ENCODE results near the gene GPX8. TPM values are rescaled to one million over a fixed set of nuclear protein-coding genes. Genes with fewer than 3 reads are reported as not detected.

Gene GPX8
- total and polyA plus RNA-seq, 2 of the 13 experiments (the other 11 are each of a cell fraction or from before 2014, with no cell fraction given) = 0.33 to 0.94 TPM

DNA sequence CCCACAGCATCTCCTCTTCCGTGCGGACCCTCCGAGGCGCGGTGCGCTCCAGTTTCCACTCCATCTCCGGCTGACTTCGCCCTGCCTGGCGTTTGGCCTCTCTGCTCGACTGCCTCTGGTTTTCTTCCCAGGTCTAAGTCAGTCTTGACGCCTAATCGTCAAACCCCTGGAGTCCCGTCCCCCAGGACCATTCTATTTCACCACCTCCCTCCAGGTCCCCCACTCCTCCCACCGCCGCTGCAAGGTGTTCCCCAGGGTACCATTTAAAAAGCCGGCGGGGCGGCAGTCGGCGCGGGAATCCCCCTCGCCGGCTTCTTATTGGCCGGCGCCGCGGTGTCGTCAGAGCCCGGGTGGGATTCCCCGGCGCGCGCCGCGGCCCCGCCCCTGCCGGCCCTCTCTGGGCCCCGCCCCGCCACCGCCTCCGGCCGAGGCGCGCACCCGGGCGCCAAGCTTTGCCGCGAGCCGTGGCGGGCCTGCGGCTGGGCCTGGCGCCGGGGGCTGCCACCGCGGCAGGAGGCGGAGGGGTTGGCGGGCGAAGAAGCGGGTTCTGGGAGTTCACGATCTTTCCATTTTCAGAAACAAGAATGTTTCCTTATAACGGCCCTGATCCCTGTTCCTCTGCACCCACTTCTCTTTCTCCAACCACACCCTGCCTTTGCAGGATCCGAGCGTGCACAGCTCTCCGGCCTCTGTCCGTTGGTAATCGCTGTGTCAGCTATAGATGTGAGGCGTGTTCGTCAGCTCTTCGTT, 13.1 kb downstream of the GPX8 start, which contains the start of gene CDC20B (continued):
- TF ChIP-seq, protein P1, sequence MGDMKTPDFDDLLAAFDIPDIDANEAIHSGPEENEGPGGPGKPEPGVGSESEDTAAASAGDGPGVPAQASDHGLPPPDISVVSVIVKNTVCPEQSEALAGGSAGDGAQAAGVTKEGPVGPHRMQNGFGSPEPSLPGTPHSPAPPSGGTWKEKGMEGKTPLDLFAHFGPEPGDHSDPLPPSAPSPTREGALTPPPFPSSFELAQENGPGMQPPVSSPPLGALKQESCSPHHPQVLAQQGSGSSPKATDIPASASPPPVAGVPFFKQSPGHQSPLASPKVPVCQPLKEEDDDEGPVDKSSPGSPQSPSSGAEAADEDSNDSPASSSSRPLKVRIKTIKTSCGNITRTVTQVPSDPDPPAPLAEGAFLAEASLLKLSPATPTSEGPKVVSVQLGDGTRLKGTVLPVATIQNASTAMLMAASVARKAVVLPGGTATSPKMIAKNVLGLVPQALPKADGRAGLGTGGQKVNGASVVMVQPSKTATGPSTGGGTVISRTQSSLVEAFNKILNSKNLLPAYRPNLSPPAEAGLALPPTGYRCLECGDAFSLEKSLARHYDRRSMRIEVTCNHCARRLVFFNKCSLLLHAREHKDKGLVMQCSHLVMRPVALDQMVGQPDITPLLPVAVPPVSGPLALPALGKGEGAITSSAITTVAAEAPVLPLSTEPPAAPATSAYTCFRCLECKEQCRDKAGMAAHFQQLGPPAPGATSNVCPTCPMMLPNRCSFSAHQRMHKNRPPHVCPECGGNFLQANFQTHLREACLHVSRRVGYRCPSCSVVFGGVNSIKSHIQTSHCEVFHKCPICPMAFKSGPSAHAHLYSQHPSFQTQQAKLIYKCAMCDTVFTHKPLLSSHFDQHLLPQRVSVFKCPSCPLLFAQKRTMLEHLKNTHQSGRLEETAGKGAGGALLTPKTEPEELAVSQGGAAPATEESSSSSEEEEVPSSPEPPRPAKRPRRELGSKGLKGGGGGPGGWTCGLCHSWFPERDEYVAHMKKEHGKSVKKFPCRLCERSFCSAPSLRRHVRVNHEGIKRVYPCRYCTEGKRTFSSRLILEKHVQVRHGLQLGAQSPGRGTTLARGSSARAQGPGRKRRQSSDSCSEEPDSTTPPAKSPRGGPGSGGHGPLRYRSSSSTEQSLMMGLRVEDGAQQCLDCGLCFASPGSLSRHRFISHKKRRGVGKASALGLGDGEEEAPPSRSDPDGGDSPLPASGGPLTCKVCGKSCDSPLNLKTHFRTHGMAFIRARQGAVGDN (CRISPR knock-in tag; IDR thresholded peaks at IDR 0.05) = peak; percentile 63
- TF ChIP-seq ZBTB42 (CRISPR knock-in tag; IDR thresholded peaks at IDR 0.05) (no peak), MAFF (IDR thresholded peaks at IDR 0.05; ENCODE audit: low read depth, low read length) (peak; percentile 71), ZNF577 (CRISPR knock-in tag; IDR thresholded peaks at IDR 0.05; ENCODE audit: borderline replicate concordance, low read depth) (no peak), ESRRA (CRISPR knock-in tag; IDR thresholded peaks at IDR 0.05; ENCODE audit: low read depth) (no peak), STAT5B (CRISPR knock-in tag; IDR thresholded peaks at IDR 0.05) (no peak), NFYB (CRISPR knock-in tag; IDR thresholded peaks at IDR 0.05) (peak; percentile 69), ZKSCAN8 (CRISPR knock-in tag; IDR thresholded peaks at IDR 0.05; ENCODE audit: borderline replicate concordance) (no peak), EHMT2 (IDR thresholded peaks at IDR 0.05; ENCODE audit: borderline replicate concordance, low read depth, low read length) (no peak), HDAC1 (CRISPR knock-in tag; IDR thresholded peaks at IDR 0.05) (0 out of 2 replicates have a peak, but pooled peaks have one; percentile 19), ZNF34 (CRISPR knock-in tag; IDR thresholded peaks at IDR 0.05; ENCODE audit: borderline replicate concordance) (no peak), MEIS2 (CRISPR knock-in tag; IDR thresholded peaks at IDR 0.05) (no peak), ZFYVE20 (CRISPR knock-in tag; IDR thresholded peaks at IDR 0.05; ENCODE audit: borderline replicate concordance, low read depth) (no peak), NFYC (CRISPR knock-in tag; IDR thresholded peaks at IDR 0.05) (peak; percentile 60), SSRP1 (CRISPR knock-in tag; IDR thresholded peaks at IDR 0.05) (no peak), ZNF138 (CRISPR knock-in tag; IDR thresholded peaks at IDR 0.05; ENCODE audit: low read depth) (no peak), ZC3H13 (CRISPR knock-in tag; IDR thresholded peaks at IDR 0.05) (no peak), BRCA1 (CRISPR knock-in tag; IDR thresholded peaks at IDR 0.05) (no peak)
- TF ChIP-seq, protein P2, sequence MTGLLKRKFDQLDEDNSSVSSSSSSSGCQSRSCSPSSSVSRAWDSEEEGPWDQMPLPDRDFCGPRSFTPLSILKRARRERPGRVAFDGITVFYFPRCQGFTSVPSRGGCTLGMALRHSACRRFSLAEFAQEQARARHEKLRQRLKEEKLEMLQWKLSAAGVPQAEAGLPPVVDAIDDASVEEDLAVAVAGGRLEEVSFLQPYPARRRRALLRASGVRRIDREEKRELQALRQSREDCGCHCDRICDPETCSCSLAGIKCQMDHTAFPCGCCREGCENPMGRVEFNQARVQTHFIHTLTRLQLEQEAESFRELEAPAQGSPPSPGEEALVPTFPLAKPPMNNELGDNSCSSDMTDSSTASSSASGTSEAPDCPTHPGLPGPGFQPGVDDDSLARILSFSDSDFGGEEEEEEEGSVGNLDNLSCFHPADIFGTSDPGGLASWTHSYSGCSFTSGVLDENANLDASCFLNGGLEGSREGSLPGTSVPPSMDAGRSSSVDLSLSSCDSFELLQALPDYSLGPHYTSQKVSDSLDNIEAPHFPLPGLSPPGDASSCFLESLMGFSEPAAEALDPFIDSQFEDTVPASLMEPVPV (CRISPR knock-in tag; IDR thresholded peaks at IDR 0.05) = 0 out of 2 replicates have a peak, but pooled peaks have one; percentile 26
- TF ChIP-seq, protein P3, sequence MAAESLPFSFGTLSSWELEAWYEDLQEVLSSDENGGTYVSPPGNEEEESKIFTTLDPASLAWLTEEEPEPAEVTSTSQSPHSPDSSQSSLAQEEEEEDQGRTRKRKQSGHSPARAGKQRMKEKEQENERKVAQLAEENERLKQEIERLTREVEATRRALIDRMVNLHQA (CRISPR knock-in tag; IDR thresholded peaks at IDR 0.05) = no peak
- TF ChIP-seq, protein P4, sequence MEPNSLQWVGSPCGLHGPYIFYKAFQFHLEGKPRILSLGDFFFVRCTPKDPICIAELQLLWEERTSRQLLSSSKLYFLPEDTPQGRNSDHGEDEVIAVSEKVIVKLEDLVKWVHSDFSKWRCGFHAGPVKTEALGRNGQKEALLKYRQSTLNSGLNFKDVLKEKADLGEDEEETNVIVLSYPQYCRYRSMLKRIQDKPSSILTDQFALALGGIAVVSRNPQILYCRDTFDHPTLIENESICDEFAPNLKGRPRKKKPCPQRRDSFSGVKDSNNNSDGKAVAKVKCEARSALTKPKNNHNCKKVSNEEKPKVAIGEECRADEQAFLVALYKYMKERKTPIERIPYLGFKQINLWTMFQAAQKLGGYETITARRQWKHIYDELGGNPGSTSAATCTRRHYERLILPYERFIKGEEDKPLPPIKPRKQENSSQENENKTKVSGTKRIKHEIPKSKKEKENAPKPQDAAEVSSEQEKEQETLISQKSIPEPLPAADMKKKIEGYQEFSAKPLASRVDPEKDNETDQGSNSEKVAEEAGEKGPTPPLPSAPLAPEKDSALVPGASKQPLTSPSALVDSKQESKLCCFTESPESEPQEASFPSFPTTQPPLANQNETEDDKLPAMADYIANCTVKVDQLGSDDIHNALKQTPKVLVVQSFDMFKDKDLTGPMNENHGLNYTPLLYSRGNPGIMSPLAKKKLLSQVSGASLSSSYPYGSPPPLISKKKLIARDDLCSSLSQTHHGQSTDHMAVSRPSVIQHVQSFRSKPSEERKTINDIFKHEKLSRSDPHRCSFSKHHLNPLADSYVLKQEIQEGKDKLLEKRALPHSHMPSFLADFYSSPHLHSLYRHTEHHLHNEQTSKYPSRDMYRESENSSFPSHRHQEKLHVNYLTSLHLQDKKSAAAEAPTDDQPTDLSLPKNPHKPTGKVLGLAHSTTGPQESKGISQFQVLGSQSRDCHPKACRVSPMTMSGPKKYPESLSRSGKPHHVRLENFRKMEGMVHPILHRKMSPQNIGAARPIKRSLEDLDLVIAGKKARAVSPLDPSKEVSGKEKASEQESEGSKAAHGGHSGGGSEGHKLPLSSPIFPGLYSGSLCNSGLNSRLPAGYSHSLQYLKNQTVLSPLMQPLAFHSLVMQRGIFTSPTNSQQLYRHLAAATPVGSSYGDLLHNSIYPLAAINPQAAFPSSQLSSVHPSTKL (CRISPR knock-in tag; IDR thresholded peaks at IDR 0.05) = no peak

All from HepG2 (cell line).